HG02759 (cell line): Measurements from ENCODE around the gene PMP22.

Experiments
- ATAC-seq: cut with Tn5 transposase; IDR thresholded peaks from one replicate; pipeline ENCODE4 v1.9.1; 2021; ENCODE audit warnings: mild to moderate bottlenecking, moderate library complexity; ENCODE audit not compliant: unreplicated experiment

The PMP22 gene

DNA sequence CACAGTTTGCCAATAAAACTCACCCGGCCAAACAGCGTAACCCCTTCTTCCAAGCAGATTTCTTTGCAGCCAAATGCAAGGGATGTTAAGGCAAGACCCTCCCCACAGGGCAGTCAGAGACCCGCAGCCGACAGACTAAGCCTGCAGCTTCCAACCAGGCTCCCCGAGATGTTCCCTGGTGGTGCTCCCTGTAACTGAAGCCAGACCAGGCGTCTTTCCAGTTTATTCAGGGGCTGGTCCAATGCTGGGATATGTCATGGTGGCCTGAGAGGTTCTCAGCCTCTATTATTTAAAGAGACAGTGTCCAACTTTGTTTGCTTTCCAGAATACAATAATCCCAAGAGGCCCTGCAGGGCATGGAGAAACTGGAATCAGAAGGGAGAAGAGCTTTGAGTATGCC, at the start of gene PMP22:
TSS of gene PMP22 (minus strand) at position 196 of the 400 bp plus-strand sequence. CDS start 4,599 bp downstream, outside the sequence.
- no peak for ATAC-seq

DNA sequence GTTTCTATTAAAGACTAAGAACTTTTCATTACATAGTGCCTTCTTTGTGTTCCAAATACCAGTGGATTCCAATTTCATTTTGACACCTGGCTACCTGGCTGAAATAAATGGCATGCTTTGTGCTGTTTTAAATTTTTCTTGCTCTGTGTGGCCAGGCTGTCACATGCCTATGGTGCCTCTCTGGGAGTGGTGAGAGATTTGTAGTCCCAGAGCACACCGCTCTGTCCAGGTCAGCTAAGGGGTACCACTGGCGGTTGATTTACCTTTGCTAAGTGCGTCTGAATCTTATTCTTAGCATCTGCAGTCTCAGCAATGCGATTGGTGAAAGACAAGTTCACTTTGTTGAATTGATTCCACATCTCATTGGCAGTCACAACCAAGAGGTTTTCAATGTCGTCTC, 46.9 kb upstream of the PMP22 start:
- ATAC-seq: no peak

DNA sequence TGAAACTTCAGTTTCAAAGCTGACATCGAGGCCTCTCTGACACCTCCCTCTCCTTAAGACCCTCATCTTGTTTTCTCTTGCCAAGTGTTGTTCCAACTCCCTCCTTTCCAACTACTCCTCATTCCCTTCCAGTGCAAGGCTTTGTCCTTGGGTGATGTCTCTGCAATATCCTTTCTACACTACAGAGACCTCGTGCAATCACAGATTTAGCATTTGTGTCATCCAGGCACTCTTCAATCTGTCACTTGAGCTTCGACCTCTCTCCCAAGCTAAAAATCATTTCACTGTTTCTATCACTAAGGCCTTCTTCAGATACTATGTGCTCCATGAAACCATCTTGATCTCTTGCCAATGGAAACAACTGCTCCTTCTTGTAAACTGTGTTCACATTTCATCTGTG, 44.7 kb upstream of the PMP22 start:
- no peak for ATAC-seq

DNA sequence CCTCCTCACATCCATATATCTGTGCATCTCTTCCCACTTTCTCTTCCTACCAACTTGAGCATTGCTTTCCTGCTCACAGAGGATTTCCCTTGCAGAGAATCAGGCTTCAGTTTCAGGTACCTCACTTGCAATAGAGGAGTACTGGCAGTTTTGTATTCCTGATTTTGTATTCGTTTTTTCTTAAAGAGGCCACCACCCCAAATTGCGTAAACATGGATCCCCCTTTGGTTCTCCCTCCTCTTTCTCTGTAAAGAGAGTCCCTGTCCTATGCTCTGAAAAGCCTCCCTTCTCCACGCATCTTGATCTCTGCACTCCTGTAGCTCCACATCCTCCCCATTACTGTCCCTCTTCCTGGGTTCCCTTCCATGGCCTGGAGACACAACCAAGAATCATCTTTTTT, 44.1 kb upstream of the PMP22 start:
- no peak for ATAC-seq

DNA sequence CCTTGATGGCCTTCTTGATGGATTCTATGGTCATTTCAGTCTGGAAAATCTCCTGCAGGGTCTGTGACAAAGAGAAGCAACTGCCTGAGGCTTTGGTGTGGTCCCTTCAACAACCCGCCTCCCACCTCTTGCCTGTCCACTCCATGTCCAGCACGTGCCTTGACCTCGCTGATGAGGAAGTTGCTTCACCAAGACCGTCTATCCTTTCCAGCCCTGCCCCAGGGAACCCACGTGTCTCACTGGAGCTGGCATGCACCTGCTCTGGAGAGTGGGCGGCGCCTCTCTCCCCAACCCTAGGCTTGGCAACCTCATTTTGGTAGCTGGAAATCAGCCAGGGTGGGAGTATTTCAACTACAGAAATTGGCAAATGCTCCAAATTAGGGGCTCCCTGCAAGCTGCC, 43.6 kb upstream of the PMP22 start:
- no peak for ATAC-seq

DNA sequence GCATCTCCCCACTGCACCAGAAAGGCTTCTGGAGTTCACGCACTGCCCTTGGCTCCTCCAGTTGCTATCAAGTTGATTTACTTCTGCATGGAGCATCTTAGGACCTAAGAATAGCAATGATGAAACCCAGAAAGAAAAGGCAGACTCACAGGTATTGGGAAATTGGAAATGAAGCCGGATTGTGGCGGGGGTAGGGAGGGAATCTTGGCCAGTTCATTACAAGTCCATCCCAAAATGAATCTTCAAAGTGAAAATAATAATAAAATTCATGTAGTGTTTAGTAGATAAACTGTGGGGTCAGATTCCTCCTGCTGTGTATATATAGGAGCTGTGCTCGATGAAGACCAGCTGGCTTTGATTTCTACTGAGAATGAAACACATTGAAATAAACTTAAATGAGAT, 42.6 kb upstream of the PMP22 start:
- ATAC-seq: no peak

DNA sequence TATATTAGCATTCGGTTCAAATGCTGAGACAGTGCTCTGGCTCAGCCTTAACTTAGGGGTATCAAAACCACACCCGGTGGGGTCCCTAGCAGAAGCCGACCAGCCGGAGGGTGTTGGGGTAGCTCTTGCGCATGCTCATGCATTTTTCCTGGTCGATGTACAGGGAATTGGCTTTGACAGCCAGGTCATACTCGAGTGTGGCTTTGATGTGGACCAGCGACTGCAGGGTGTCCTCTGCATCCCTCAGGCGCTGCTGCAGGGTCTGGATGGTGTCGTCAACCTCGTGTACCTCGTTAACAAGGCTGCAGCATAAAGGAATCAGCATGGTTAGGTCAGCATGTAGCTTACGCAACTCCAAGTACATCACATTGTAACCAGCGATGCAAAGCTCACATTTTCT, 38.7 kb upstream of the PMP22 start:
- no peak for ATAC-seq

DNA sequence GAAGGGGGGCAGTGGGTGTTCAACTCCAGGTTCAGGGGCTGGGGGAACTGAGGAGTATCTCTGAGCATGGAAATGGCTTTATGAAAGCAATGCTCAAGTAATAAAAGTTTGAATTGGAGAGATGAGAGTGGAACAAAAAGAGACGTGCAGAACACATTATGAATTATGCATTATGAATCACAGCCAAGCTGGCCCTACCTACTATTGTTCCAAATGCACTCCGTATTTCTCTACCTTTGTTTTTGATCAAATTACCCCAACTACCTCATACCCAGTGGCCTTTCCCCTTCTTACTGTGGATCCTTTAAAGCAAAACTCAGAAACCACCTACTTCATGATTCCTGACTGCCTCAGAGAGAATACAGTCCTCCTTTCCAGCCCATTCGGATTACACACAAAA, 38.1 kb upstream of the PMP22 start:
- ATAC-seq: no peak

DNA sequence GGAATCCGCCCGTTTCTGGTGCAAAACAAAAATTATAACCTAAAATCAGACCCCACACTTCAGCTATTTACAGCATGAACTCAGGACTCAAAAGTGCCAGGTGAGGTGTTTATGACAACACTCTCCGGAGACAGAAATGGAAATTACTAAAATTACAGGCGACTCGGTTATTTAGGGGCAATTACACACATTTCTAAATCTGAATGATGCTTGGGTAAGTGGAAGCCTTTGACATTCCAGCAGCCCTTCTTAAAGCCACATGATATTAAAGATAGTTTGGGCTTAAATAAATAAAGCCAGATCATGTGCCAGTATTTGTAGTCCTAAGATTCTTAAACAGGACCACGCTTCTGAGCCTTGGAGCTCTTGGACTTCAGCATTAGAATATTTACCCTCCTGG, 36.7 kb upstream of the PMP22 start:
- no peak for ATAC-seq

DNA sequence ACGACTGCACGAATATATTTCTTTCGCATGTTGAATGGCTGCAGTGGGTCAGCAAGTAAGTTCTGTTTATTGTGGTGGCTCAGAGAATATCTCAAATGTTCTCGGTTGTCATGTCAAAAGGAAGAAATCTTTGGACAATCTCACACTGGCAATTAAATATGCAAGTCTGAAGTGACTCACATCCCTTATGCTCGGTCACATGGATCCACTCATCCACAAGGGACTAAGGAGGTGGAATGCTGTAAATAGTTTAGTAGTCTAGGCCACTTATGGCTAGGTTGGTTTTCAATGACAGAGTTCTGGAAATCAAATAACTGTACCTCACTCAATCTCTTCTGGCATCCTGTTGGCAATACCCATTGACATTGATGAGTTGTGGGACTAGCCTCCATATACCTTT, 33.0 kb upstream of the PMP22 start:
- no peak for ATAC-seq

DNA sequence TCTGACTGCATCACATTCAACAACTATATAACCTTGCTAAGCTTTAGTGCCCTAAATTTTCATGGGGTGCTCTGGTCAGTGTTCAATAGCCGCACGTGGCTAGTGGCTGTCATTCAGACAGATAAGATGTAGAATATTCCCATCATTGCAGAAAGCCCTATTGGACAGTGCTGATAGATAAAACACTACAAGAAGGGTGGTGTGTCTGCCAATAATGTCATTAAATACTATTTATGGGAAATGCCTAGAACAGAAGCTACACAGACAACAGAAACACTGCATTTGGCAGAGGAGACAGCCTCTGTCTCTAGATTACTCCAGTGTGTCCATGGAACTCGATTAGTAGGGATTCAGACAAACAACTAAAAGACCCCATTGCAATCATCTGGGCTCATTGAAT, 28.4 kb upstream of the PMP22 start:
- ATAC-seq: no peak

DNA sequence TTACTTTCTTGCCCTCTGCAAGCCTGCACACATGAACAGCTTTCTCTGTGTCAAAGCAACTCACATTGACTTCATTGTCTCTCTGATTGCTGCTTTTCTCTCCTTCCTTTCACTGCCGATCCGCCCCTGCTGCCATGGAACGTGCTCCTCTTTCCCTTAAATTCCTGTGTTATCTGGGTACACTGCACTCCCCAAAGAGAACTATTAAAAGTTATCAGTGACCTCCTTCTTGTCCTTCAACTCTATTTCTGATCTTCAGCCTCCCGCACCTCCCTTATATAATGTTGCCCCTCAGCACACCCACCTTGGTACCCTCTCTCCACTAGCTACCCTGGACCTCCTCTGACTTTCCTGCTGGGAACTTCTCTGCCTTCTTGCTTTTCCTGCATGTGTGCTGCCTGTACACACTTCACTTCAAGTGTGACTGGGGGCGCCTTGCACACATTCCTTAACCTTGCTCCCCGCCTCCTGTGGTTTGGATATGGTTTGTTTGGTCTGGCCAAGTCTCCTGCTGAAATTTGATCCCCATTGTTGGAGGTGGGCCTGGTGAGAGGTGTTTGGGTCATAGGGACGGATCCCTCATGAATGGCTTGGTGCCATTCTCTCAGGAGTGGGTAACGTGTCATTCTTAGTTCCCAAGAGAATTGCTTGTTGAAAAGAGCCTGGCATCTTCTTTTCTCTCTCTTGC, 26.7 kb upstream of the PMP22 start:
- no peak for ATAC-seq

DNA sequence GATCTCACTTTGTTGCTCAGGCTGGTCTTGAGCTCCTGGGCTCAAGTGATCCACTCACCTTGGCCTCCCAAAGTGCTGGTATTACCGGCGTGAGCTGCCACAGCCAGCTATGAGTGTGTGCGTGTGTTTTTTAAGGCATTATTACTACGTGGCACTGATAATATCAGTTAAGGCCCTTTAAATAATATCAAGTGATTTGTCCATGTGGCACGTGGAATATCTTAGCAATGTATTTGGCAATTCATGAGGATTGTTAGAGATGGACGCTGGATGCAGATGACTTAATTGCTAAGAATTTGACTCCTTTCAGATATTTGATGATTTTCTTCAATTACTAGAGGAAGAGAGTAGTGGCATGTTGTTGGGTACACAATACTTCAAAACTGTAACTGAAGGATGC, 25.5 kb upstream of the PMP22 start:
- no peak for ATAC-seq

DNA sequence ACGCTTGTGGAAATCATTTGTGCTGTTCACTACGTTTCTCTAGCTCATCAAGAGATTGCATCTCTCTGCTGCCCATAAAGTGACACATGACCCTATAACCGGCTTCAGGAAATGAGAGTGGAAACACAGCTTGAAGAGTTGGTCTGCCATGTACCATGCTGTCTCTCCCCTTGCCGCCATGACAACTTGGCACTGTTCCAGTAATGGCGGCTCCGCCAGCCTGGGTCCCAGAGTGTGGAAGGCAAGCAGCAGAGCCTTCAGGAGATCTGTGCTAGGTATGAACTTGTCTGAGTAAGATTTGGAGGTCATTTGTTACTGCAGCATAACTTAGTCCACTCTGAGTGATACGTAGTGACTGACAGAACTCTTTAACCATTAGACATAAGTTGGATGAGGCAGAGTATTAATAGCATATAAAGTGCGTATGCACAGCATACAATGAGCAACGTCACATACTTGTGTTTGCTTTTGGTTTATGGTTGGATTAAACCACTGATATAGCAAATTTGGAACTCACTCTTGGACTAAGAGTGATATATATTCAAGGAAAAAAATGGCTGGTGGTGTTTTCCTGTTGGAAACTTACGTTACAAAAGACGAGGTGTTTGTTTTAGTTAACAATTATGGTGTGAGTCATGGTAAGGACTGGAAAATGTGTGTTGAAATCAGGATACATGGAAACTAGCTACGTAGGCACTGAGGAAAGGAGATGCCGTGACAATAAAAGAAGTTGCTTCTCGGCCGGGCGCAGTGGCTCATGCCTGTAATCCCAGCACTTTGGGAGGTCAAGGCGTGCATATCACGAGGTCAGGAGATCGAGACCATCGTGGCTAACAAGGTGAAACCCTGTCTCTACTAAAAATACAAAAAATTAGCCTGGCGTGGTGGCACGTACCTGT, 24.4 kb upstream of the PMP22 start:
- ATAC-seq: no peak

DNA sequence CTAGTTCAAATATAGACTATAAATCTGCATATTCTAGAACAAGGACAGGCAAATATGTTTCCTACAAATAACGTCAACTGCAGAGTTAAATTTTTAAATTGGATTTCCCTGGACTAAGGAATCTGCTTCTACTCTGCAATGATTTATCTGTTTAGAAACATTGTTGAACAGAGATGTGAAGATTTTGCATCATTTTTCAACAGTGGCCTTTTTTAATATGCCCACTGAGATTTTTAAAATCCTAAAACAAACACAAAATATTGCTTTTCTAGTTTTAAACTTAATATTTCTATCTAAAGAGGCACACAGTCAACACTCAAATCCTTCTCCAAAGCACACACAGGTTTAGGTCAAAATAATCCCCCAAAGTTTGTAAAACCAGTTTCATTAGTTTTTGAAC, 23.7 kb upstream of the PMP22 start:
- no peak for ATAC-seq

DNA sequence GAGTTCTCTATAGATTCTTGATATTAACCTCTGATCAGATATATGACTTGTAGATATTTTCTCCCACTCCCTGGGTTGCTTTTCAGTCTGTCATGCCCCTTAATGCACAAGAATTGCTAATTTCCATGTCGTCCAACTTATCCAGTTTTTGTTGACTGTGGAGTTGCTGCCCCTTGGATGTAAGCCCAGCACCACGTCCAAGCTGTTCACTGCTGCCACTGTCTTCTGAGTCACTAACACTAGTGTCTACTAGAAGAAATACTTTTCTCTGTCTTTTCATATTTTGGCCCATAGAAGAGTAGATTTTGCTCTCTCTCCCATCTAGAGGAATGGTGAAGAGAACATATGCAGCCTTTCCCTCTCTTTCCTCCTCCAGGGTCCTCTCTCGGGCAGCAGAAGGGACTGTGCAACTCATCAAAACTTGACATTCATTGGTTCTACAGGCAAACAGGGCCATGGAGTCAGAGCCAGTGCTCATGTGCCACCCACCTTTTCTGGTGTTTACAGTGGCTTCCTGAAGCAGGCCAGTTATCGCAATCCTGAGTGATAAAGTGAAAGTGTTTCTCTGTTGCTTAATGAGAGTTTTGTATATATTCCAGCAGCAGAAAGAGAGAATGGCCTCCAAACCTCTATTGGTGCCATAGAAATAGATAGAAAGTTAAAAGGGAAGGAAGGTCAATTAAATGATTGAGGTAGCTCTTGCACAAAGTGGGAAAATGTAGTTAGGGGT, 22.6 kb upstream of the PMP22 start:
- no peak for ATAC-seq

DNA sequence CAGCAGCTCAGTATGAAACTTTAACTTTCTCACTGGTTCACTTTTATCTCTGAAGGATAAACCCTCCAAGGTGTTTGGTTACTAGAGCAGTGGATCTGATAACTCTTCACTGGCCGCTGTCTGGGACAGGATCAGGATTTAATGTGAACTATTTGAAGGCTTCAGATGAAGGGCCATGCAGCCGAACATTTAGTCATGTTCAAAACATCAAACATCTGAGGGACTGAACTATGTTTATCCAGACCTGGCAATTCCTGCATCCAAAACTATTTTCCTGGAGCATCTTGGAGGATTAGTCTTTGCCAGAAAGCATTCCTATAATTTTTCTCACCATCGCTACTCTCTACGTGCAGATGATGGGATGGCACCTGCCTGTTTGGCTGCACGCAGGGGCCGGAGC, 20.3 kb upstream of the PMP22 start:
- no peak for ATAC-seq

DNA sequence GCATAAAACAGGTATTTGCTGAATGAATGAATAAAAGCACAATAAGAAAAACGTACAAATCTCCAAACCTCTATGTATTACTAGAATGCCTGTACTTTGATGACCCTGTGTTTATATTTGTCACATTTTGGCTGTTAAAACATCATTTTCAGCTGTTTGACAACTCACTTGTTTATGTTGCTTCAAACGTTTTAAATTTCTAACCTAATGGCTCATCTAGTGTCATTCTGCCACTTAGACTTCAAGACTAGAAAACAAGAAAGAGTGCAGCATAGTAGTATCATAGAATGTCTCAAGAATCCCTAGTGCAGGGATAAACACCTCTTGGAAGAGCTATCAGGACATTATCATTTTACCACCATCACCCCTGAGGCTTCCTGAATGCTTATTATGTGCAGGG, 19.4 kb upstream of the PMP22 start:
- ATAC-seq: no peak

DNA sequence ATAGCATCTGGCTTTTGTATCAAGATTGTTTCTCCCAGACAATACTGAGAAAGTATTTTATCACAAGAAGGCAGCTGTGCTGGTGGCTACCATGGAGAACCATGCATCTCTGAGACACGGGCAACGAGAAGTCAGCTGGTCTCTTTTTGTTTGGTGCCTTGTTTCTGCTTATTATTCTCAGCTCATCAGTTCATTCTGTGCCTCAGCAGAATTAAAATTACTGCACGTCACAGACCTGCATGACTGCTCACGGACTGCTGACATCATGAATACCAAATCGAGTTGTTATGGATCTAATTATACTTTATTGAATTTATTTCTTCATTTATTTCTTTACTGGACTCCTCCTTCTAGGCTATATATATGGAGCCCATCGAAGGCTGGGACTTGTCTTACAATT, 19.0 kb upstream of the PMP22 start:
- no peak for ATAC-seq

DNA sequence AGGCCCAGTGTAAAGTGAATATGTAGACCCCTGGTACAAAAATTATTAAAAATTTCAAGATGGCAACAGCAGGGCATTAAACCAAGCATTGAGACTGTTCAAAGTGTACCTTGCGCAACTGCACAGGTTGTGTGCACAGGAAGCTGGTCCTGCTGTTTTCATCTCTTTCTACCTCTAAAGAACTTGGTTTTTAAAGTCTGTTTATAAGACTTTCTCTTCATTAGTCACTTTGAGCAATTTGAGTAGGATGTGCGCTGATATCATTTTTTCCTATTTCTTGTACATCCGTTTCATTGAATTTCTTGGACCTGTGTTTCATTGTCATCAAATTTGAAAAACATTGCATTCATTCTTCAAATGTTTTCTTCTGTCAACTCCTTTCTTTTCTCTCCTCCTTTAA, 16.8 kb upstream of the PMP22 start:
- ATAC-seq: no peak

DNA sequence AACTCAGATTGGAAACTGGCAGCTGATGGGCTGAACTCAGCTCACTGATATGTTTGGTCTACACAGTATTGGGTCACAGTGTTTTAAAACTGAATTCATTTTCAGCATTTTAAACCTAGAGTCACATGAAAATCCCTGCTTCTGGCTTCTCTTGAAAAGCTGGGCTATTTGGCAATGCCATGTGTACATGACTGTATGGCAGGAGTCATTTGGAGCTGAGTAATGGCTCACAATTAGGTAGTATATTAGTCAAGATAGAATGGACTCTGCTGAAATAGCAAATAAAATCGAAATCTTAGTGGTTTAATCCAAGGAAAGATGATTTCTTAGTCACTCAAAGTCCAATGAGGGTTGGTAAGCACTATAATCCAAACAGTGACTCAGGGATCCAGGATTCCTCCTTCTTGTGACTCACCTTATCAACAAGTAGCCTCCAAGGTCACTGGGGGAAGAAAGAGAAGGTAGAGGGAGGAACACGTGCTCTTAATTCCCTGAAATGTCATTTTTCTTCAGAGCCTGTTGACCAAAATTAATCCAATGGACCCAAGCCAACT, 13.9 kb upstream of the PMP22 start:
- no peak for ATAC-seq
